Common myeloid progenitor, CD34-positive (primary cell): ENCODE measurements around the gene NOD1.

Experiments used
- CTCF ChIA-PET: fragments of 350-600 bp; sonication (Branson Sonifier 250); formaldehyde crosslinking; loops from one replicate; lab custom pipeline; 2021; ENCODE audit warnings: antibody characterized with exemption; lab: Charles Lee
- POLR2A ChIA-PET: fragments of 350-600 bp; sonication (Branson Sonifier 250); formaldehyde crosslinking; loops from one replicate; lab custom pipeline; 2021; ENCODE audit warnings: antibody characterized with exemption; lab: Charles Lee
- DNase-seq, 3 donors: peaks; one replicate each; pipeline versions ENCODE4 v3.0.0 to v3.0.0-alpha.2; 2013
- H3K27ac ChIP-seq, 2 experiments: 1 replicate in 1 of 2; 2 replicates in 1 of 2; pipeline ENCODE4 v1.7.0; 2013; ENCODE audit warnings: inconsistent platforms in 2 of 2, low read length in 2 of 2, mild to moderate bottlenecking in 2 of 2, low read depth in 1 of 2, moderate library complexity in 1 of 2; ENCODE audit not compliant: severe bottlenecking in 2 of 2, insufficient read depth in 1 of 2, poor library complexity in 1 of 2
- H3K27me3 ChIP-seq, 5 experiments: replicated peaks in 2 of 5; 1 replicate in 3 of 5; 2 replicates in 2 of 5; pipeline versions ENCODE4 v1.6.1 to v1.7.0; 2013; ENCODE audit warnings: low read length in 4 of 5, mild to moderate bottlenecking in 2 of 5, moderate library complexity in 2 of 5, inconsistent platforms in 1 of 5; ENCODE audit not compliant: insufficient read depth in 5 of 5, control insufficient read depth in 4 of 5
- H3K36me3 ChIP-seq, 4 experiments: 1 replicate in 2 of 4; 2 replicates in 2 of 4; pipeline versions ENCODE4 v1.6.1 to v1.7.0; 2013; ENCODE audit warnings: low read length in 3 of 4, control low read depth in 1 of 4, mild to moderate bottlenecking in 1 of 4; ENCODE audit not compliant: control insufficient read depth in 4 of 4, insufficient read depth in 4 of 4
- H3K4me1 ChIP-seq, 4 experiments: 1 replicate in 3 of 4; 2 replicates in 1 of 4; pipeline versions ENCODE4 v1.6.1 to v1.7.1; 2013; ENCODE audit warnings: low read length in 3 of 4, mild to moderate bottlenecking in 3 of 4, control low read depth in 1 of 4, inconsistent platforms in 1 of 4, moderate library complexity in 1 of 4; ENCODE audit not compliant: control insufficient read depth in 4 of 4, insufficient read depth in 4 of 4; ENCODE audit errors: control extremely low read depth in 1 of 4
- H3K4me3 ChIP-seq, 7 experiments: 1 replicate in 4 of 7; 2 replicates in 3 of 7; pipeline versions ENCODE4 v1.5.1 to v1.7.0; 2013; ENCODE audit warnings: mild to moderate bottlenecking in 7 of 7, low read length in 6 of 7, moderate library complexity in 6 of 7, inconsistent platforms in 2 of 7, low read depth in 2 of 7, control low read depth in 1 of 7; ENCODE audit not compliant: insufficient read depth in 4 of 7, control insufficient read depth in 1 of 7; ENCODE audit errors: extremely low read depth in 1 of 7
- H3K9me3 ChIP-seq, 5 experiments: 1 replicate in 4 of 5; 2 replicates in 1 of 5; pipeline versions ENCODE4 v1.6.1 to v1.7.1; 2013; ENCODE audit warnings: low read length in 4 of 5, mild to moderate bottlenecking in 2 of 5, inconsistent platforms in 1 of 5, low read depth in 1 of 5, moderate library complexity in 1 of 5; ENCODE audit not compliant: control insufficient read depth in 4 of 5, insufficient read depth in 2 of 5; ENCODE audit errors: control extremely low read depth in 1 of 5
- WGBS: methylation state at CpG from one replicate; pipeline ENCODE4 v1.1.5; 2013; ENCODE audit not compliant: insufficient coverage; 5-methylcytosine and 5-hydroxymethylcytosine counted together

The NOD1 gene

DNA sequence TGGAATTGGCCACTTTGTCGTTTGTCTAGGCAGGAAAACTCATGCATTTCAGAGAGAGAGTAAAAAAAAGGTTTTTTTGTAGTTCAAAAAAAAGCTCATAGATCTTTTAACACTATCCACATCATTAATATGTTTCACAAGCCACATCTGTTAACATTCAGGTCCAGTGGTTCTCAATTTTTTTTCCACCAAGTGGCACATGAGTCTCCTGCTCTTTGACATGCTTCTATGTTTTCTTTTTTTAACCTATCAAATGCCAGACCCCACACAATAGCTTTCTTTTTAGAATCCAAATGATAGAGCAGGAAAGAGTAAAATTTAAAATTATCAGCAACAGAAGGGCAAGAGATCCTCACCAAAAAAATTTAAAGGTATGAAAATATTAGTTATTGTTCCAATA, 20.3 kb downstream of the NOD1 start:
- no peak overlapping the region for H3K4me3 ChIP-seq
- WGBS, result 80% methylated on average over 1 of the region's 1 CpG
- no peaks in the 10 kb centered on the region for H3K27me3 ChIP-seq
- no peak overlapping the region for H3K27ac ChIP-seq
- H3K36me3 ChIP-seq, result peaks cover 2 to 55% (median 33%) of the 10 kb centered on the region in 4 experiments
- CTCF ChIA-PET, result interaction anchor here (0.7 kb wide), 1 partner anchor 102 kb away, joined by 3 read pairs; no protein-coding TSS in a partner anchor
- no peaks in the 10 kb centered on the region for H3K9me3 ChIP-seq
- H3K4me1 ChIP-seq, result peaks cover 0 to 3% (median 1%) of the 10 kb centered on the region in 4 experiments
- DNase-seq, result no peak
- POLR2A ChIA-PET, result no interaction called here

DNA sequence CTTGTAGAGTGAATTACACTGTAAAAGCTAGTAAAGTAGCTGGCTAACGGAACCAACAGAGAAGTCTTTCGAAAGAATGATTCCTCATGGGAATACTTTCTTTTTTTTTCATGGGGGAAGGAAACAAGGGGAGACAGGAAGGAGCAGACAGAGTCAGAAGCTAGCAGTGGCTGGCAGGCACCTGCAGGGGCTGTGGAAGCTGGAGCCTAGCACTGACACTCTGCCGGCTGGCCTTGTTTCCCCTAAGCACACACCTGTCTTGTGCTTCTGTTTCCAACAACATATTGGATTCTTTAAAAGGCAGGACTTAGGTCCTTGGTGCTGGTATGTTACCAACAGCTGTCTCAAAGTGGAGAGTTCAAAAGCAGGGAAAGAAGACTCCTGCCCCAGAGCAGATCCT, 24.7 kb downstream of the NOD1 start:
- Histone ChIP-seq H3K4me3 (no peak overlapping the region), H3K36me3 (peaks cover 9 to 82% (median 45%) of the 10 kb centered on the region in 4 experiments), H3K27me3 (no peaks in the 10 kb centered on the region), H3K9me3 (no peaks in the 10 kb centered on the region), H3K27ac (no peak overlapping the region), H3K4me1 (no peaks in the 10 kb centered on the region)
- WGBS, result 80% methylated on average over 1 of the region's 3 CpGs
- no peak for DNase-seq
- POLR2A ChIA-PET, result no interaction called here
- CTCF ChIA-PET, result interaction anchor here (0.9 kb wide), 2 partner anchors 32 to 178 kb away, joined by 3 read pairs; no protein-coding TSS in a partner anchor

DNA sequence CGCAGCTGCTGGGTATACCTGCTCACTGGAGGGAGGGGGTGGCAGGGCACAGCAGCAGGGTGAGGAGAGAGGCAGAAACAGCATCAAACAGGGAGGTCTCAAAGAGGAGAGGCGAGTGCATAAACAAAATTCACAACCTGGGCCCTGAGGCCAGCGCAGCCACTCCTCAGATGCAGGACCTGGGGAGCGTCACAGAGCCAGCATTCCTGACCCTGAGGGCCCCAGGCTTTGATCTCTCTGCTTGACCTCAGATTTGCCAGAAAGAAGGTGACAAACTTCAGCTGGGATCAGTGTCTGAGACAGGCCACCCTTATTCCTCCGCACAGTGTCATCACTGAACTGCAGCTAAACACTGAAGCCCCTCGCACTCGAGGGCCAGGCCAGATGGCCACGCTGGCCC, 25.6 kb downstream of the NOD1 start:
- H3K27me3 ChIP-seq, result no peaks in the 10 kb centered on the region
- POLR2A ChIA-PET, result no interaction called here

DNA sequence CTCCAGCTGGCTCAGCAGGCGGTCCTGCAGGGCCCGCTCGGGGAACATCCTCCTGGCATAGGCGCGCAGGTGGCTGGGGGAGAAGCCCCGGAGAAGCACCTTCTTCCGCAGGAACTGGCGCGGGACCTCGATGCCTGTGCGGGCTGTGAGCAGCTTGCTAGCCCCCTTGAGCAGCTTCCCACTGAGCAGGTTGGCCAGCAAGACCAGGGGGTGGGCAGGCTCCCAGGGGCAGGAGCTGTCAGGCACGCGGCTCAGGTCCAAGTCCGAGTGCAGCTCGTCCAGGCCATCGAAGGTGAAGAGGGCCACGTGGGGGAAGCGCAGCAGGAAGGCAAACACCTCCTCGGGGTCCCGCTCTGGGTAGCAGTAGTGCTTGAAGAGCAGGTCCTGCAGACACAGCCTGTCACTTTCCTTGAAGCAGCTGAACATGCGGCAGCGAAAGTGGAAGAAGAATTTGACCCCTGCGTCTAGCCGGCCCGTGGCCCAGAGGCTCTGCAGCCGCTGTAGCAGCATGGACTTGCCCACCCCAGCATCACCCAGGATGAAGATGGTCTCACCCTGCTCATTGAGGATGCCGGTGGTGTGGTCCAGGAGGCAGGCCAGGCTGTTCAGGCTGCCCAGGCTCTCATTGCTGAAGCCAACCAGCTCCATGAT, 26.2 kb downstream of the NOD1 start:
- no peaks in the 10 kb centered on the region for H3K9me3 ChIP-seq
- CTCF ChIA-PET, result no interaction called here
- POLR2A ChIA-PET, result no interaction called here
- H3K4me1 ChIP-seq, result no peaks in the 10 kb centered on the region
- no peak overlapping the region for H3K27ac ChIP-seq
- DNase-seq, result no peak
- H3K36me3 ChIP-seq, result peaks cover 7 to 91% (median 53%) of the 10 kb centered on the region in 4 experiments
- WGBS, result 96% methylated on average over 21 of the region's 27 CpGs
- no peaks in the 10 kb centered on the region for H3K27me3 ChIP-seq
- H3K4me3 ChIP-seq, result no peak overlapping the region

More for the DNA sequence above, 25.6 kb downstream of the NOD1 start:
- Histone ChIP-seq H3K4me3 (no peak overlapping the region), H3K27ac (no peak overlapping the region), H3K4me1 (no peaks in the 10 kb centered on the region), H3K9me3 (no peaks in the 10 kb centered on the region), H3K36me3 (peaks cover 9 to 88% (median 50%) of the 10 kb centered on the region in 4 experiments)
- CTCF ChIA-PET, result no interaction called here
- WGBS, result 100% methylated on average over 7 of the region's 8 CpGs
- DNase-seq, result no peak

DNA sequence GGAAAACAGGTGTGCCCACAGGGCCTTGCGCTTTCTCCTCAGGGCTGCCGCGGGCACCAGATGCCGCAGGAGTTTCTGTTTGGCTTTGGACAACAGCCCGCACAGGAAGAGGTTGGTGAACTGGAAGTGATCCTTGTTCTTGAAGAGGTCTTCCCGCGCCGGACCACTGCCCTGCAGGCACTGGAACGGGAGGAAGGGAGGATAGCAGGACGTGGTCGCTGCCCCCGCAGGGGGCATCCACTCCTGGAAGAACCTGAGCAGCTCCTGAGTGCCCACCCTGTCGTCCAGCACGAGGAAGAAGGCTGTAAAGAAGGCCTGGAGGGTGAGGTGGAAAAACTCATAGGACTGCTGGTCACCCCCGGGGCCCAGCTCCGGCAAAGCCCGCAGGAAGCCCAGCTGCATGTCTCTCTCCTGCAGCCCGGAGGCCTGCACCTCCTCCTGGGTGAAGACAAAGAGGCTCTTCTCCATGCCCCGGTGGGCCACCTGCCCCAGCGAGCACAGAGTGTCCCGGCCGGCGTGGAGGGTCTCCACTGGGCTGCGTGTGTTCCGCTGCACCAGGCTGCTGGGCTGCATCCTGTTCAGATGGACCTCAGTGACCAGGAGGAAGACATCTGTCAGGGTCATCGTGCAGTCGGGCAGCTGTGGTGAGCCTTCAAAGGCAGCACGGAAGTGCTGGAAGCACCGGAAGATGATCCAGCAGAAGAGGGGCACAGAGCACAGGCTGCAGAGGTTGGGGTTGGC, 26.9 kb downstream of the NOD1 start:
- no peaks in the 10 kb centered on the region for H3K4me1 ChIP-seq
- ChIA-PET CTCF (interaction anchor here (1.0 kb wide), 1 partner anchor 9 kb away, joined by 5 read pairs; no protein-coding TSS in a partner anchor), POLR2A (no interaction called here)
- H3K9me3 ChIP-seq, result no peaks in the 10 kb centered on the region
- no peak overlapping the region for H3K27ac ChIP-seq
- H3K4me3 ChIP-seq, result no peak overlapping the region
- WGBS, result 97% methylated on average over 26 of the region's 29 CpGs
- peaks cover 9 to 94% (median 57%) of the 10 kb centered on the region in 4 experiments for H3K36me3 ChIP-seq
- H3K27me3 ChIP-seq, result no peaks in the 10 kb centered on the region
- no peak for DNase-seq

DNA sequence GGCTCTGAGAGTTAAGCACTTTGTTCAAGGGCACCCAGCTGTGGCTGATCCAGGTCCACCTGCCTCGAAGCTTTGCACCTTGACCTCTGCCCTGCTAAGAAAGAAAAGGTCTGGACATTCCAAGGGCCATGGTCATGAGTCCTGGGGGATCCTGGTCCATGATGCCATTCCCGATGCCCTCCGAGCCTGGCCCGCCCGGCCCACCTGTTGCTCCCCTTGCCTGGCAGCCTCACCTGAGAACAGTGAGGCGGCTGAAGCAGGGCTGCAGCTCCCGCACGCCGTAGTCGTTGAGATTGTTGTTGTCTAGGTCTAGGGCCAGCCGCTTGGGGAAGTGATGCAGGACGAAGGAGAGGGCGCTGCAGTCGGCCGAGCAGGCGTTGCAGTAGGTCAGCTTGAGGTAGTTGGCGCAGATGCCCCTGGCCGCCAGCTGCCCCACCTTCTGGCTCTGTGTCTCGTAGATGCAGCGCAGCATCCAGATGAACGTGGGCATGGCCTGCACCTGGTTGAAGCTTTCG, 27.5 kb downstream of the NOD1 start:
- ChIA-PET CTCF (interaction anchor here (1.0 kb wide), 1 partner anchor 9 kb away, joined by 5 read pairs; no protein-coding TSS in a partner anchor), POLR2A (no interaction called here)
- no peaks in the 10 kb centered on the region for H3K27me3 ChIP-seq
- no peak for DNase-seq
- no peak overlapping the region for H3K27ac ChIP-seq
- peaks cover 0 to 4% (median 1%) of the 10 kb centered on the region in 4 experiments for H3K4me1 ChIP-seq
- 99% methylated on average over 17 of the region's 22 CpGs for WGBS
- no peaks in the 10 kb centered on the region for H3K9me3 ChIP-seq
- H3K36me3 ChIP-seq, result peaks cover 9 to 92% (median 60%) of the 10 kb centered on the region in 4 experiments
- H3K4me3 ChIP-seq, result no peak overlapping the region
